HL-60 (cell line): ENCODE data around the gene MAP2K6.

ENCODE experiments used
- CTCF ChIP-seq: IDR thresholded peaks from one replicate; pipeline ENCODE4 v1.5.1; 2011; ENCODE audit warnings: low read length, control low read depth, inconsistent platforms; ENCODE audit not compliant: insufficient read depth
- POLR2AphosphoS5 ChIP-seq: IDR thresholded peaks from 2 replicates; pipeline ENCODE4 v1.6.1; 2012; ENCODE audit warnings: low read depth

GRCh38 chr17:69448431-69449102 lies 34.1 kb downstream of the MAP2K6 start:
- TF ChIP-seq CTCF (no peak), POLR2AphosphoS5 (no peak)
